GM15510 (cell line): Measurements from ENCODE around the gene ITGA8.

ENCODE experiments used
- POLR2A ChIP-seq: IDR thresholded peaks from 3 replicates; pipeline ENCODE4 v1.6.1; 2011; ENCODE audit warnings: borderline replicate concordance; ENCODE audit not compliant: insufficient read length; ENCODE audit errors: extremely low read depth

The ITGA8 gene

GRCh38 chr10:15620836-15621515 lies 98.7 kb downstream of the ITGA8 start:
- no peak for TF ChIP-seq POLR2A

GRCh38 chr10:15620337-15620736 lies 99.4 kb downstream of the ITGA8 start:
- no peak for TF ChIP-seq POLR2A

- TF ChIP-seq POLR2A, result no peak
Observed at GRCh38 chr10:15609246-15609645, 110.5 kb downstream of the ITGA8 start.

- no peak for TF ChIP-seq POLR2A
Observed at GRCh38 chr10:15606377-15606776, 113.3 kb downstream of the ITGA8 start.

- TF ChIP-seq POLR2A, result no peak
Observed at GRCh38 chr10:15605740-15606369, 113.9 kb downstream of the ITGA8 start.

GRCh38 chr10:15603446-15604011 lies 116.2 kb downstream of the ITGA8 start:
- no peak for TF ChIP-seq POLR2A

- no peak for TF ChIP-seq POLR2A
Observed at GRCh38 chr10:15601819-15602218, 117.9 kb downstream of the ITGA8 start.

GRCh38 chr10:15595260-15595659 lies 124.5 kb downstream of the ITGA8 start:
- TF ChIP-seq POLR2A, result no peak

- no peak for TF ChIP-seq POLR2A
Observed at GRCh38 chr10:15591937-15592336, 127.8 kb downstream of the ITGA8 start.

GRCh38 chr10:15591431-15591830 lies 128.3 kb downstream of the ITGA8 start:
- no peak for TF ChIP-seq POLR2A

- no peak for TF ChIP-seq POLR2A
Observed at GRCh38 chr10:15588635-15589508, 130.8 kb downstream of the ITGA8 start.

GRCh38 chr10:15588151-15588550 lies 131.6 kb downstream of the ITGA8 start:
- TF ChIP-seq POLR2A, result no peak

GRCh38 chr10:15587271-15587670 lies 132.5 kb downstream of the ITGA8 start:
- TF ChIP-seq POLR2A, result no peak

- no peak for TF ChIP-seq POLR2A
Observed at GRCh38 chr10:15585303-15585715, 134.4 kb downstream of the ITGA8 start.

- no peak for TF ChIP-seq POLR2A
Observed at GRCh38 chr10:15579605-15580004, 140.1 kb downstream of the ITGA8 start.
